Large intestine (tissue), 3 donors: ENCODE measurements around the gene ALG14. TPM values are rescaled to one million over a fixed set of nuclear protein-coding genes. Genes with fewer than 3 reads are reported as not detected.

Source experiments
- DNase-seq, 2 donors: peaks; one replicate each; pipeline versions ENCODE4 v3.0.0 to v3.0.0-alpha.2; 2013
- H3K27ac ChIP-seq: one replicate; pipeline ENCODE4 v1.5.1; 2013; ENCODE audit warnings: low read length
- H3K27me3 ChIP-seq: 2 replicates; pipeline ENCODE4 v1.6.1; 2013; ENCODE audit warnings: low read length; ENCODE audit not compliant: control insufficient read depth, insufficient read depth
- H3K36me3 ChIP-seq: 2 replicates; pipeline ENCODE4 v1.6.1; 2013; ENCODE audit warnings: low read length; ENCODE audit not compliant: control insufficient read depth, insufficient read depth
- H3K4me1 ChIP-seq: one replicate; pipeline ENCODE4 v1.6.1; 2013; ENCODE audit warnings: low read length; ENCODE audit not compliant: control insufficient read depth, insufficient read depth
- H3K4me3 ChIP-seq: one replicate; pipeline ENCODE4 v1.5.1; 2013; ENCODE audit warnings: low read length
- H3K9me3 ChIP-seq: one replicate; pipeline ENCODE4 v1.6.1; 2013; ENCODE audit warnings: mild to moderate bottlenecking, low read depth, low read length, moderate library complexity; ENCODE audit not compliant: control insufficient read depth
- WGBS: methylation state at CpG from one replicate; pipeline ENCODE4 v1.1.5; 2013; ENCODE audit warnings: low lambda C conversion rate; ENCODE audit not compliant: insufficient coverage; 5-methylcytosine and 5-hydroxymethylcytosine counted together
- polyA plus RNA-seq: library from polyadenylated mRNA; unstranded; fragments of 120-200 nt; gene quantifications from one replicate; pipeline ENCODE4 v1.2.1, GENCODE V29; 2013

The ALG14 gene
- polyA plus RNA-seq, 1 donor, result 9.0 TPM

DNA sequence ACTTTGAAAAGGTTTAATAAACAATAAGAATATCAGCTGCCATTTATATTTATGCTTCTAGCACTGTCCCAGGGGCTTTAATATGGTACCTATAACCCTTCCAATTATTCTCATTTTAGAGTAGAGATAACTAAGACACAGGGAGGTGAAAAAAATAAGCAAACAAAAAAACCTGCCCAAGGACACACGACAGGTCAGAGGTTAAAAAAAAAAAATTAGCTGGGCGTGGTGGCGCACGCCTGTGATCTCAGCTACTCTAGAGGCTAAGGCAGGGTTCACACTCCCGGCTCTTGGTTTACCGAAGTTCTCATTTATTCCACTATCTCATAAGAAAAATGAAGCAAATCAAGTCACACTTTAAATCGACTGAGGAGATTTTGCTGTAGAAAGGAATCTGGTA lies 111.2 kb downstream of the ALG14 start:
- peak overlapping the region; percentile 93 for H3K27ac ChIP-seq
- no peak for DNase-seq
- no peaks in the 10 kb centered on the region for H3K36me3 ChIP-seq
- no peaks in the 10 kb centered on the region for H3K27me3 ChIP-seq
- H3K4me1 ChIP-seq, result peaks cover 10% of the 10 kb centered on the region
- H3K4me3 ChIP-seq, result no peak overlapping the region
- WGBS, result 100% methylated on average over 1 of the region's 7 CpGs
- no peaks in the 10 kb centered on the region for H3K9me3 ChIP-seq

- no peaks in the 10 kb centered on the region for H3K27me3 ChIP-seq
- H3K9me3 ChIP-seq, result no peaks in the 10 kb centered on the region
- peaks cover 16% of the 10 kb centered on the region for H3K4me1 ChIP-seq
- no CpG with 5 or more reads among the region's 1 CpG for WGBS
- H3K36me3 ChIP-seq, result no peaks in the 10 kb centered on the region
- H3K4me3 ChIP-seq, result no peak overlapping the region
- H3K27ac ChIP-seq, result no peak overlapping the region
- peak in 1 of 2 donors; percentile 46 for DNase-seq
Measured at GRCh38 chr1:94958081-94958480, 114.7 kb downstream of the ALG14 start.

DNA sequence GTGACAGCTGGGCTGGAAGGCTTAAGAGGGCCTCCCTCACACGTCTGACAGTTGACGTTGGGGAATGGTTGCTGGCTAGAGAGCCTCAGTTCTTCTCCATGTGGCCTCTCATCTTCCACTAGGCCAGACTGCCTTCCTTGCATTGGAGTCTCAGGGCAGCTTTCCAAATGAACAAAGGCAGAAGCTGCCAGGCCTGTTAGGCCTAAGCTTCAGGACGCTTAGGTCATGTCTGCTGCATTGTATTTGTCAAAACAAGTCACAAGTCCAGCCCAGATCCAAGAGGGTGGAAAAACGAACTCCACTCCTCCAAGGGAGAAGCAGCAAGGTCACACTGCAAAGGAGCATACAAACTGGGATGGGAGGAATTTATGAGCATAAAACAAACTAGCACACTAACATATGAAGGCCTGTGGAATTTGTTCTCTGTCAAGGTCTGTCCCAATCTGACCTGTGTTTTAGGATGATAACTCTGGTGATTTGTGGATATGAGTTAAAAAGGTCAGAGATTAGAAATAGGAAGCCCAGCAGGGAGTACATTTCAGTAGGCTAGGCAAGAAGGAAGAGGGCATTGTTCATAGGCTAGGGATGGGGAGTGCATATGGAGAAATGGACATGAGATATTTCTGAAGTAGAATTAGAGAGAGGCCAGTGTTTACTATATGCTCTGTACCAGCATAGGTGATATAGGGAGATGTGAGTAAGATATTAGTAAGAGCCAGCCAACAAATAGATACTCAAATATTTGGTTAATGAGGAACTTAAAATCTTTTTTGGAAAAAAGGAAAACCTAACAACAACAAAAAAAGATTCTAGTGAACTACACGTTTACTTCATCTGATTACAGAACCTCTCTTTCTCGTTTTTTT lies 116.8 kb downstream of the ALG14 start:
- WGBS, result no CpG with 5 or more reads among the region's 6 CpGs
- Histone ChIP-seq H3K27ac (no peak overlapping the region), H3K9me3 (no peaks in the 10 kb centered on the region), H3K4me1 (peaks cover 10% of the 10 kb centered on the region), H3K27me3 (no peaks in the 10 kb centered on the region), H3K4me3 (no peak overlapping the region), H3K36me3 (no peaks in the 10 kb centered on the region)
- DNase-seq, result peak; percentile 26 to 47

GRCh38 chr1:94954263-94955220 lies 118.2 kb downstream of the ALG14 start:
- no peak overlapping the region for H3K27ac ChIP-seq

GRCh38 chr1:94953746-94954145 lies 119.0 kb downstream of the ALG14 start:
- no peak for DNase-seq
- Histone ChIP-seq H3K9me3 (no peaks in the 10 kb centered on the region), H3K4me3 (no peak overlapping the region), H3K27ac (no peak overlapping the region), H3K4me1 (peaks cover 10% of the 10 kb centered on the region), H3K36me3 (no peaks in the 10 kb centered on the region), H3K27me3 (no peaks in the 10 kb centered on the region)
- no CpG with 5 or more reads among the region's 6 CpGs for WGBS

More at GRCh38 chr1:94954263-94955220, 118.2 kb downstream of the ALG14 start:
- Histone ChIP-seq H3K36me3 (no peaks in the 10 kb centered on the region), H3K4me3 (no peak overlapping the region), H3K4me1 (peaks cover 10% of the 10 kb centered on the region), H3K27me3 (no peaks in the 10 kb centered on the region), H3K9me3 (no peaks in the 10 kb centered on the region)
- WGBS, result 84% methylated on average over 5 of the region's 9 CpGs
- DNase-seq, result no peak

DNA sequence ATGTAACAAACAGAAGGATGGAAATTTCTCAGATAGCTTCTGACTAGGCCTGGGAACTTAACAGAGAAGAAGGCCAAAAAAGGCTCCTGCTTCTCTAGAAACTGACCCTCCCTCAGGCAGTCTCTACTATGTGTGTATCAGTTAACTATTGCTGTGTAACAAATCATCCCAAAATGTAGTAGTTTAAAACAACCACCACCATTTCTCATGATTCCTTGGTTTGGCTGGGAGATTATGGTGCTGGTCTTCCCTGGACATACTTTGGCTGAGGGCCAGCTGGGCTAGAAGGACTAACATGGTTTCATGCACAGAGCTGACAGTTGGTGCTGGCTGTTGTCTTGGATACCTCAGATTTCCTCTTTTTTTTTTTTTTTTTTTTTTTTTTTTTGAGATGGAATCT lies 119.6 kb downstream of the ALG14 start:
- no peak for DNase-seq
- H3K27me3 ChIP-seq, result no peaks in the 10 kb centered on the region
- no peaks in the 10 kb centered on the region for H3K9me3 ChIP-seq
- H3K4me3 ChIP-seq, result no peak overlapping the region
- peaks cover 10% of the 10 kb centered on the region for H3K4me1 ChIP-seq
- no peaks in the 10 kb centered on the region for H3K36me3 ChIP-seq
- H3K27ac ChIP-seq, result no peak overlapping the region

GRCh38 chr1:94952539-94952938 lies 120.2 kb downstream of the ALG14 start:
- no peaks in the 10 kb centered on the region for H3K9me3 ChIP-seq
- no peaks in the 10 kb centered on the region for H3K36me3 ChIP-seq
- H3K27me3 ChIP-seq, result no peaks in the 10 kb centered on the region
- no peak for DNase-seq
- no peak overlapping the region for H3K4me3 ChIP-seq
- 83% methylated on average over 4 of the region's 5 CpGs for WGBS
- H3K27ac ChIP-seq, result no peak overlapping the region
- H3K4me1 ChIP-seq, result peaks cover 10% of the 10 kb centered on the region

DNA sequence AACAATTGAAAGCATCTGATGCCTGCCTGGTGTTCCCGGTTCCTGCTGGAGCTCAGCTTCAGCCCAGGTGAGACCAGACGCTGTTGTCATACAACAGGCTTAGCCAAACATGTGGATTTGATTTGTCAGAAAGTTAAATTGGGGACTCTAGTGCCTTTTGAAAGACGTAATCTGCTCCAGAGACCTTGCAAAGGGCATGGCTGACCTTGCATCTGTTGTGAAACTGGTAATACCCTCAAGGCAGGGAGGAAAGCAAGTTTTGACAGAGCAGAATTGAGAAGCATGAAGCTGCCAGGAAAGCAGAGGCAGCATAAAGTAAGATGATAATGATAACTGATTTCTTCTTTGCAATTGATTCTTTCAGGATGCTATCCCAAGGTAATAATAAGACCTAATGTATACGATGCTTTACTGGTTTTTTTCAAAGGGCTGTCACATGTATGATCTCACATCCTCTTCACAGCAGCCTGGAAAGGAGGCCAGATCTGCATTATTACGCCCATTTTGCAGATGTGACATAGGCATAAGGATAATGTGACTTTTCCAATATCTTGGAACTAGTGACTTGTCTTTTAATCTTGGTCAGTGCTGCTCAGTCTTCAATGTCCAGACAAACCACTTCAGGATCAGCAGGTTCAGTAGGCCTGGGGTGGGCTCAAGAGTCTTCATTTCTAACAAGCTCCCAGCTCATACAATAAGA lies 121.1 kb downstream of the ALG14 start:
- H3K27ac ChIP-seq, result no peak overlapping the region
- DNase-seq, result no peak
- no peaks in the 10 kb centered on the region for H3K27me3 ChIP-seq
- peaks cover 11% of the 10 kb centered on the region for H3K4me1 ChIP-seq
- no peaks in the 10 kb centered on the region for H3K36me3 ChIP-seq
- H3K4me3 ChIP-seq, result no peak overlapping the region
- WGBS, result 88% methylated on average over 3 of the region's 5 CpGs
- no peaks in the 10 kb centered on the region for H3K9me3 ChIP-seq

GRCh38 chr1:94951046-94951445 lies 121.7 kb downstream of the ALG14 start:
- Histone ChIP-seq H3K4me1 (peaks cover 10% of the 10 kb centered on the region), H3K27me3 (no peaks in the 10 kb centered on the region), H3K9me3 (no peaks in the 10 kb centered on the region), H3K4me3 (no peak overlapping the region), H3K27ac (no peak overlapping the region), H3K36me3 (no peaks in the 10 kb centered on the region)
- no peak for DNase-seq
- no CpG with 5 or more reads among the region's 2 CpGs for WGBS
